HG03139 (cell line): ENCODE measurements around the gene LEFTY1.
A peak's percentile ranks its signal among the peaks of the same experiment; 100 is the strongest.

Source experiments
- ATAC-seq: cut with Tn5 transposase; IDR thresholded peaks from one replicate; pipeline ENCODE4 v1.9.1; 2021; ENCODE audit not compliant: unreplicated experiment

LEFTY1 gene

GRCh38 chr1:225917101-225917500 lies 28.2 kb upstream of the LEFTY1 start:
- ATAC-seq = no peak

- no peak for ATAC-seq
These were observed 26.6 kb upstream of the LEFTY1 start for GRCh38 chr1:225915538-225915991.

- no peak for ATAC-seq
These were observed 26.0 kb upstream of the LEFTY1 start for GRCh38 chr1:225914947-225915346.

- no peak for ATAC-seq
These were observed 25.4 kb upstream of the LEFTY1 start for GRCh38 chr1:225914391-225914790.

- ATAC-seq = peak; percentile 59
These were observed 22.5 kb upstream of the LEFTY1 start for GRCh38 chr1:225911191-225912130.

GRCh38 chr1:225909477-225909876 lies 20.5 kb upstream of the LEFTY1 start:
- no peak for ATAC-seq

GRCh38 chr1:225908773-225909172 lies 19.8 kb upstream of the LEFTY1 start:
- no peak for ATAC-seq

GRCh38 chr1:225908013-225908640 lies 19.2 kb upstream of the LEFTY1 start:
- no peak for ATAC-seq

GRCh38 chr1:225907341-225907740 lies 18.4 kb upstream of the LEFTY1 start:
- ATAC-seq = no peak

- no peak for ATAC-seq
These were observed 17.5 kb upstream of the LEFTY1 start for GRCh38 chr1:225906467-225906866.

GRCh38 chr1:225903623-225904022 lies 14.7 kb upstream of the LEFTY1 start:
- no peak for ATAC-seq

- ATAC-seq = no peak
These were observed 10.3 kb upstream of the LEFTY1 start for GRCh38 chr1:225899044-225899925.

GRCh38 chr1:225897595-225898514 lies 8.9 kb upstream of the LEFTY1 start:
- ATAC-seq = no peak

GRCh38 chr1:225896937-225897549 lies 8.1 kb upstream of the LEFTY1 start:
- peak; percentile 100 for ATAC-seq

- ATAC-seq = no peak
These were observed 7.5 kb upstream of the LEFTY1 start for GRCh38 chr1:225896494-225896893.

GRCh38 chr1:225892307-225892706 lies 3.4 kb upstream of the LEFTY1 start:
- ATAC-seq = no peak

- no peak for ATAC-seq
These were observed 2.5 kb upstream of the LEFTY1 start for GRCh38 chr1:225891229-225891972.

- ATAC-seq = no peak
These were observed 1.6 kb upstream of the LEFTY1 start for GRCh38 chr1:225890346-225891228.
